DMS153 (cell line): ENCODE data around the gene GAST.
"Not testable (repeated sequence)": the region's sequence is repeated elsewhere in the genome, so short reads cannot be mapped to it uniquely, and the experiment has no call there.

ENCODE experiments used
- DNase-seq: peaks from one replicate; lab custom pipeline; 2025; lab: John Stamatoyannopoulos, UW

GAST gene

DNA sequence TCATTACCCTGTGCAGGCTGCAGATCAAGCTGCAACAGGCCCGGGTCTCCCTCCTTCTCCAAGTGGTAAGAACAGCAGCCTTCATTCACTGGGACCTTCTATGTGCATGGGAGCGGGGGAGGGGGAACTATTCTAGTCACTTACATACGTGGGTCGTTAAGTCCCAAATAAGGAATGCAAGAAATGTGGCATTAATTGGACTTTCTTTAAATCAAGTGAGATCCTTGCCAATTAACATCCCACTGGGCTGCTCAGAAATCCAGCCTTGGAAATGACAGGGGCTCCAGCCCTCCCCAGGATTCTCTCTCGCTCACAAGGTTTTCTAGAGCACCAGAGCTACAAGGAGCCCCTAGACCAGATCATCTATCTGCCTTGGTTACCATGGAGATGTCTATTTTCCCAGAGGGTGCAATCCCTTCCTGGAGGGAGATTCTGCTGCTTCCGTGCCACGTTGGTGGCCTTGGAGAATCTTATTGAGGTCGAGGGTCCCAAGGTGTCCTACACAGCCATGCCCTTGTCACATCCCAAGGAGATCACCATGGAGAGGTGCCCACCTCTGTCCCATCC lies 28.6 kb upstream of the GAST start:
- no peak for DNase-seq

DNA sequence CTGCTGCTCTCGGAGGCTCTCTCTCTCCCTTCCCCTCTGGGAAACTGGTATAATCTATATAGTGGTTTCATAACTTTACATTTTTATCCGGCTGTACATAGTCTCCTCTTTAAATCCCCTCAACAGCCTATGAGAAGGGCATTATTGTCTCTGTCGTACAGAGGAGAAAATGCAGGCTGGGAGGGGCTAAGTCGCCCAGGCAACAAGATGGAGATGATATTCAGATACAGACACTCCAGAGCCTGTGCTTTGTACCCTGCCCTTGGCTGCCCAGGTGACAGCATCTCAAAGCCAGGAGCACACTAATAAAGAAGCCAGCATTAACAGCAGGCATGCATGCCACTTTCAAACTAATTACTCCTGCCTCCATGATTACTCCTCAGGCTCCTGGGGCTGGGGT lies 28.1 kb upstream of the GAST start:
- no peak for DNase-seq

DNA sequence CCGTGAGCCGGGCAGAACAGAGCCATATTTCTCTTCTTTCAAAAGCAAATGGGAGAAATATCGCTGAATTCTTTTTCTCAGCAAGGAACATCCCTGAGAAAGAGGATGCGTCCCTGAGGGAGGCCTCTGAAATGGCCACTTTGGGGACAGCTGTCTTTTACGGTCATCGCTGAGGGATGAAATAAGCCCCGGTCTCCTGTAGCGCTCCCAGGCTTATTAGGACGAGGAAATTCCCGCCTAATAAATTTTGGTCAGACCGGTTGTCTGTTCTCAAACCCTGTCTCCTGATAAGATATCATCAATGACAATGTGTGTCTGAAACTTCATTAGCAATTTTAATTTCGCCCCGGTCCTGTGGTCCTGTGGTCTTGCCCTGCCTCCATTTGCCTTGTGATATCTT lies 26.4 kb upstream of the GAST start:
- not testable (repeated sequence) for DNase-seq

DNA sequence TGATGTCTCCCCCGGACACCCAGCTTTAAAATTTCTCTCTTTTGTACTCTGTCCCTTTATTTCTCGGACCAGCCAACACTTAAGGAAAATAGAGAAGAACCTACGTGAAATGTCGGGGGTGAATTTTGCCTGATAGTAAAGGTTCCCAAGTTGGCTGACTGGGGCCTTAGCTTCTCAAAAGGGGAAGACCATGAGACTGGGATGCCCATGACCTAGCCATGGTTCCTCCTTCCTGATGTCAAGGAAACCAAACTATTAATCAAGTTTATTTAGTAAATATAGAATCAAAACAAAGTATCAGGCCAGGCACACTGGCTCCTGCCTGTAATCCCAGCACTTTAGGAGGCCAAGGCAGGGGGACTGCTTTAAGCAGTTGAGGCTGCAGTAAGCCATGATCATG lies 25.9 kb upstream of the GAST start:
- DNase-seq = no peak

DNA sequence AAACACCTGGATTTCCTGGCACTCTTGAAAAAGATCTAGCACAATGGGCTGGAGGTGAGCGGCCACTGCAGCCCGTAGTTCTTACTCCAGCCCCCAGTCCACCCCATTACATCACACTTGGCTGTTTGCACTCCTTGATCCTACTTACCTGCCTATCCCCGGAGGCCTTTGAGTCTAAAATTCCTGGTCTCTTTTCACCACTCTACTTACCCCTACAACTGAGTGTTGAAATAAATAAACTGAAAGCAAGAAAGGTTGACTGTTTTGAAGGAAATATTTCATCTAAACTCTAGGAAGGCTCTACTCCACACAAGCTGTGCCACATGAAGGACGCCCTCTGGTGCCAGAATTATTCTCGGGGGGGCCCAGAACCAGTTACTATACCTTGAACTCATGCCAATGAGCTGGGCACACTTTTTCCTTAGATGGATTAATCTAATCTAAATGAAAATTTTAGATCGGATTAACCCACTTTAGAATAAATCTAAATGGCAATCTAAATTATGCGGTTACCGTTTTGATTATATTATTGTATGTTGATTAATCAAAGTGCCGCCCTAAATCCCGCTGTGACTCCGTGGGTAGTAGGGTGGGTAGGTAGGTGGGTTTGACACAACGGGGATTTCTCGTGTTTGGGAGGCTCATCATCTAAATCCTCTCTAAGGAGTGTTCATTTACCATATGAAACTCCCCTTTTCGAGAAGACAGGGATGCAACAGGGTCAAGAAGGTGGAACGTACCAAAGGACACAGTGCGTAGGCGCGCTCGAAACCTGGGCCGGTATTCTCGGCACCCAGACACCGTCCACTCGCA lies 24.1 kb upstream of the GAST start:
- DNase-seq = no peak

DNA sequence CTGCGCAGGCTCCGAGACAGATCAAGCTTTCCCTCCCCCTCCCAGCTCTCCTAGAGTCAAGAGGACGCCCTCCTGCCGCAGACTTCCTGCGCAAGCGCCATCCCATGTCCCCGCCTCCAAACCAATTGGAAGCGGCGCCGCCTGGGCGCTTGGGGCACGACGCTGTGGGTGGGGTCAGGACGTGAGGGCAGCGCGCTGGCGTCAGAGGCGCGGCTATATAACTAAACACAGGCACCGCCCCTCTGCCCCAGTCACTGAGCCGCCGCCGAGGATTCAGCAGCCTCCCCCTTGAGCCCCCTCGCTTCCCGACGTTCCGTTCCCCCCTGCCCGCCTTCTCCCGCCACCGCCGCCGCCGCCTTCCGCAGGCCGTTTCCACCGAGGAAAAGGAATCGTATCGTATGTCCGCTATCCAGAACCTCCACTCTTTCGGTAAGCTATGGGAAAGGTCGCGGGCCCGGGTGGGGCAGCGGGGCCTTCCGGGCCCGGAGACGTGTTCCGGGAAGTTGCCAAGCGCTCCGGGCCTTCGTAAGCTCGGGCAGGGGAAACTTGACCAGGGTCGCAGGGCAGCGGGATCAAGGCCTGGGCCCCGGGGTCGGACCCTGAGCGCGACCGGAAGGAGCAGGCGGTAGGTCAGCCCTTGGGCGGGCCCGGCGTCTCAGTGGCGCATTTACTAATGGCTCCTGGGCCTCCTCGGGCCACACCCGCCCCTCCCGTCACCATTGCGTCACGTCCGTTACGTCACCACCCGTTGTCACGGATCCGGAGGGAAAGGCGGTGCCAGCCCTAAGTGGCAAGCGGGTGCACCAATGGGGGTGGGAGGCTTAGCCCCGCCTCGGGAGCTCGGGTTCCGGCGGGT lies 23.3 kb upstream of the GAST start, which contains the start of gene EIF1:
TSS of gene EIF1 (plus strand) at position 245 of the 856 bp plus-strand sequence. CDS start at position 399, 154 bp downstream.
- DNase-seq = peak; percentile 99

DNA sequence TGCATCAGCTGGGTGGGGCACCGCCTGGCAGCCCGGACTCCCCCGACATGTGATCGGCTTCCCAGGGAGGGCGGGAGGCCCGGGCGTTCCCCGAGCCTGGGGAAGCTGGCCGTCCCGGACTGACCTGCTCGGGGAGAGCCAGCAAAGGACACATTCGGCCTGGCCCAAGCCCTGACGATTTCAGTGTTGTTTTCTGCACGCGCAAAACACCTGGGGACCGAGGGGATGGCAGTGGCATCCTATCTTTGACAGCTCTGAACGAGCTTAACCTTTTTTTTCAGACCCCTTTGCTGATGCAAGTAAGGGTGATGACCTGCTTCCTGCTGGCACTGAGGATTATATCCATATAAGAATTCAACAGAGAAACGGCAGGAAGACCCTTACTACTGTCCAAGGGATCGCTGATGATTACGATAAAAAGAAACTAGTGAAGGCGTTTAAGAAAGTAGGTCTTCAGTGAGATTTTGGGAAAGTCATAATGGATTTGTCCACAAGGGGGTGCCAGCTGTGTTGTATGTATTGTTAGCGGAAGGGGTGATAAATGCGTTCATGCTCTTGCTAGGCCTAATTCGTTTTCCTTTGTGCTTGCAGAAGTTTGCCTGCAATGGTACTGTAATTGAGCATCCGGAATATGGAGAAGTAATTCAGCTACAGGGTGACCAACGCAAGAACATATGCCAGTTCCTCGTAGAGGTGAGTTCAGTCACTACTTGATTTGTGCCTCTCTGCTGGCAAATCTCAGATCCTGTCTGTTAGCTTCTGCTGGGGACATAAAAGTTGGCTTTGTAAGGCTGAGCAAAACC lies 22.4 kb upstream of the GAST start:
- DNase-seq = peak; percentile 31

DNA sequence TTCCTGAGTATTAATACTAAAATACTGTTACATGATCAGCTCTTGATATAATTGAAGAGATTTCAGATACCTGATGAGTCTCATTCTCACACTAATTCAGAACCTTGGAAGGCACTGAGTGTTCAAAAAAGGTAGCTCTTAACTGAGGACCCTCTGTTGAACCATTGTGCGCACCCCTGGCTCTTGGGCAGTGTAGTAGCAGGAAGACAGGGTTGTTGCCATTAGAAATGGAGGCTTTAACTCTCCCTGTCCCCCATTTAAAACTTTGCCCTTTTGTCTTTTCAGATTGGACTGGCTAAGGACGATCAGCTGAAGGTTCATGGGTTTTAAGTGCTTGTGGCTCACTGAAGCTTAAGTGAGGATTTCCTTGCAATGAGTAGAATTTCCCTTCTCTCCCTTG lies 21.6 kb upstream of the GAST start:
- no peak for DNase-seq

DNA sequence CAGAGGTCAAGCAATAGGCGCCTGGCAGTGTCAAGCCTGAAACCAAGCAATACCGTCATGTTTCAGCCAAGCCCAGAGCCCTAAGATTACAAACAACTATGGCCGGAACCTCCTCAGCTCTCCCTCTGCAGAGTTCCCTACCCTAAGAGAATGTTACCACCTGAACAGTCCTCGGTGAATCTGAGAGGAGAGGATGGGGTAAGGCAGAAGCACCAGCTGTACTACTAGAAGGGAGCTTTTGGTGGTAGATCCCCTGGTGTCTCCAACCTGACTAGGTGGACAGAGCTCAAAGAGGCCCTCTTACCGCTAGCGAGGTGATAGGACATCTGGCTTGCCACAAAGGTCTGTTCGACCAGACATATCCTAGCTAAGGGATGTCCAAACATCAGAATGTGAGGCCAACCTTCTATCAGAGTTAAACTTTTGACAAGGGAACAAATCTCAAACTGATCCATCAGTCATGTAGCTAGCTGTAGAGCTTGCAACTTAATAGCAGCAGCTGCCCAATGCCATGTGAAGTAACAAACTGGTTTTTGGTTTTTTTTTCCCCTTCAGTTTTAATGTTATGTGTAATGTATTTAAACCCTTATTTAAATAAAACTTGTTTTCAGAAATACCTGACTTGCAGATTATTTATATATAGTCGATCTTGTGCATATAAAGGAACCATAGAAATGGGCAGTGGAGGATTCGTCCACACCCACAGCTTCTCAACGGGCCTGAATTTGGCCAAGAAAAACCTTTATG lies 20.9 kb upstream of the GAST start:
- DNase-seq = no peak

DNA sequence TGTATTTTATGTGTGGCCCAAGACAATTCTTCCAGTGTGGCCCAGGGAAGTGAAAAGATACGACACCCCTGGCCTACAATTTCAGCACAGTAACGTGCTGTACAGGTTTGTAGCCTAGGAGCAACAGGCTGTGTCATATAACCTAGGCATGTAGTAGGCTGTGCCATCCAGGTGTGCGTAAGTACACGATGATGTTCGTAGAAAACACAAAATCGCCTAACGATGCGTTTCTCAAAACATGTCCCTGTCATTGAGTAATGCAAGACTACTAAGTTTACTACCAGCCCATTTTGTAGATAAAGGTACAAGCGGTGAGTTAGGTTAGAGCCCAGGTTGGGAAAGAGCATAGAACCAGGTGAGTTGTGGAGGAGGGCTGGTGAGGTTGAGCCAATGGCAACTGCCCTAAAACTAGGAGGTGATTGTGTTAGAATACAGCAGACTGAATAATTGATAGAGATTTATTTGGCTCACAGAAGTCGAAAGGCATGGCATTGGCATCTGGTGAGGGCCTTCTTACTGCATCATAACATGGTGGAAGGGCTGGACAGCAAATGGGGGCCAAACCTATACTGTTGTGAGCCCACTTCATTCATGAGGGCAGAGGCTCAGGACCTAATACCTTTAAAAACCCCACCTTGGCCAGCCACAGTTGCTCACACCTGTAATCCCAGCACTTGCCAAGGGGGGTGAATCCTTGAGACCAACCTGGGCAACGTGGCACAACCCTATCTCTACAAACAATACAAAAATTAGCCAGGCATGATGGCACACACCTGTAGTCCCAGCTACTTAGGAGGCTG lies 19.2 kb upstream of the GAST start:
- no peak for DNase-seq

DNA sequence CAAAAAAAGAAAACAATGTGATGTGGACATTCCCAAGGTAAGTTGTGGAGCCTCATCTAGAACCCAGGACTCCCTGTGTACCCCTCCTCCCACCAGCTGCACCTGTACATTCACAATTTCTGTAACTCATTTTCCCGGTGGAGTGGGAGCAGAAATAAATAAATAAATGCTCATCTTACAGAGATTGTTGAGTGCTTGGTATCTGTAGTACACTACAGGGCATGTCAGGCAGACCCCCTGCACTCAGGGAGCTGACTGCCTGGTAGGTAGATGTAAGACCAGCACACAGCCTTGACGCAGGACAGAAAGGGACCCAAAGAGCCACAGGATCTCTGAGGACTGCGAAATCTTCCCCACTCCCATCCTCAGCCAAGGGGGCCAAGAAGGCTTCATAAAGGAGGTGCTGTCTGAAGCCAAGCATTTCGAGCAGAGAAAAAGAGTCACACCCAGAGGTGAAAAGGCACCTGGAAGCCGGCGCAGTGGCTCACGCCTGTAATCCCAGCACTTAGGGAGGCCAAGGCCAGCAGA lies 16.9 kb upstream of the GAST start:
- no peak for DNase-seq

DNA sequence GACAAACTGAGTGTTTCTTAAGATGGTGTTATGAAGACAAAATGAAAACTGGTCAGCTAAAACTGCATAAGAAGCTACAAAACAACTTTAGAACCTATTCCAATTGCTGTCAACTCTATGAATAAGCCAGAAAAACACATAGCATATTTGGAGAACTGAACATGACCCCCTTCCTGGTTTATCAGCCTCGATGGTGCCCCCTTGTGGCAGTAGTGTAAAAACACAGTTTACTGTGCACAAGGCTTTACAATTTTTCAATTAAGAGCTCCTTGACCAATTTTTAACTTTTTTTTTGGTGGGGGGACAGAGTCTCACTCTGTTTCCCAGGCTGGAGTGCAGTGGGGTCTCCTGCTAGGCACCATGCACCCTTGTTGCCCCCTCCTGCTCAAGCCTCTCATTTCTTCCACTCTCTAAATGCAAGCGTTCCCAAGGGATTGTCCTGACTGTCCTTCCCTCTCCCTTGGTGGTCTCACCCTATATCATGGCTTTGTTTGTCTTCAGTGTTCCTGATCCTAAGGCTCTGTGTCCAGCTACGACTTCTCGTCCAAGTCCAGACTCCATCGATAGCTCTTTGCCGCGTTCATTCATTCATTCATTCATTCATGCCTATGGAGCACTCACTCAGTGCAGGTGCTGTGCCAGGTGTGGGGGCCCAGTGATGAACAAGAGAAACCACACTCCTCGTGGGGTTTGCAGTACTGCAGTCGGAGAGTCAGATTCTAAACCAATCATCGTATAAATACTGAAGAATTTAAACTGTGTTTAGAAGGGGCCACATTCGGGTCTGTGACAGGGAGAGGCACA lies 16.0 kb upstream of the GAST start:
- peak; percentile 27 for DNase-seq

DNA sequence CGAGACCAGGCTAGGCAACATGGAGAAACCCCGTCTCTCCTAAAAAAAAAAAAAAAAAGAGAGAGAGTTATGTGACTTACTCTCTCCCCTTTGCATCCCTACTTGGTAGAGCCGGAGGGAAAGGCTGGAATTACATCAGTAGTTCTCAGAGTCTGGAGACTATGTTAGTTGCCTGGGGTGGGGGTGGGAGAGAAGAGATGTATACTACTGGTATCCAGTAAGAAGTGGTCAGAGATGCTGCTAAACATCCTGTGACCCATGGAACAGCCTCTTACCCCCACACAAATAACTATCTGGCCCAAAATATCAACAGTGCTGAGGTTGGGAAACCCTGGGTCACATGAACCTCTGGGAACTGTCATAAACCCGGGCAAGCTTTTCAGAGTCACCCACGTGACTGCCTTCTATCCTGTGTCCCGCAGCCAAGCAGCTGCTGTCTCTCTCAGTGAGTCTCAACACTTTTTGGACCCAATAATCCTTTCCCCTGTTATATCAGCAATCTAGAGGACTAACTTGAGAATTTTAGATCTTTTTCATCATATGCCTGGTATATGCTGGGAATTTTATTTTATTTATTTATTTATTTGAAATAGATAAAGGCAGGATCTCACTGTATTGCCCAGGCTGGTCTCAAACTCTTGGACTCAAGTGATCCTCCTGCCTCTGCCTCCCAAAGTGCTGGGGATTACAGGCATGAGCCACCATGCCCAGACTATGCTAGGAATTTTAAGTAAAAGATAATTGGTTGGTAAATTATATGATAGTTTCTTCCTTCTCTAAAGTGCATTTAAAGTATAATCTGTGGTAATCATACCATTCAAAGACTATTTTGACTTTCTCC lies 14.8 kb upstream of the GAST start:
- DNase-seq = no peak

DNA sequence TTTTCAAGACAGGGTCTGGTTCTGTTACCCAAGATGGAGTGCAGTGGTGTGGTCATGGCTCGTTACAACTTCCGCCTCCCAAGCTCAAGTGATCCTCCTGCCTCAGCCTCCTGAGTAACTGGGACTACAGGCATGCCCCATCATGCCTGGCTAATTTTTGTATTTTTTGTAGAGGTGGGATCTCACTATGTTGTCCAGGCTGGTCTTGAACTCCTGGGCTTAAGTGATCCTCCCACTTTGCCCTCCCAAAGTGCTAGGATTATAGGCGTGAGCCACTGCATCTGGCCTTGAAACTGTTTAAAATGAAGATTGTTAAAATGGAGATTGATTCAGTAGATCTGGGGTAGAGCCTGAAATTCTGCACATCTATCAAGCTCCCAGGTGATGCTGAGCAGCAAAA lies 11.3 kb upstream of the GAST start:
- not testable (repeated sequence) for DNase-seq

DNA sequence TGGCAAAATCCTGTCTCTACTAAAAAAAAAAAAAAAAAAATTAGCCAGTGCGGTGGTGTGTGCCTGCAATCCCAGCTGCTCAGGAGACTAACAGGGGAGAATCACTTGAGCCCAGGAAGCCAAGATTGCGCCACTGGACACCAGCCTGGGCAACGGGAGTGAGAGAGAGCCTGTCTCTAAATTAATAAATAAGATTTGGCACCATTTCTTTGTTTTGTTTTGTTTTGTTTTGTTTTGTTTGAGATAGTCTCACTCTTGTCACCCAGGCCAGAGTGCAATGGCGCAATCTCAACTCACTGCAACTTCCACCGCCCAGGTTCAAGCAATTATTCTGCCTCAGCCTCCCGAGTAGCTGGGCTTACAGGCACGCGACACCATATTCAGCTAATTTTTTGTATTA lies 9.4 kb upstream of the GAST start:
- DNase-seq = no peak

DNA sequence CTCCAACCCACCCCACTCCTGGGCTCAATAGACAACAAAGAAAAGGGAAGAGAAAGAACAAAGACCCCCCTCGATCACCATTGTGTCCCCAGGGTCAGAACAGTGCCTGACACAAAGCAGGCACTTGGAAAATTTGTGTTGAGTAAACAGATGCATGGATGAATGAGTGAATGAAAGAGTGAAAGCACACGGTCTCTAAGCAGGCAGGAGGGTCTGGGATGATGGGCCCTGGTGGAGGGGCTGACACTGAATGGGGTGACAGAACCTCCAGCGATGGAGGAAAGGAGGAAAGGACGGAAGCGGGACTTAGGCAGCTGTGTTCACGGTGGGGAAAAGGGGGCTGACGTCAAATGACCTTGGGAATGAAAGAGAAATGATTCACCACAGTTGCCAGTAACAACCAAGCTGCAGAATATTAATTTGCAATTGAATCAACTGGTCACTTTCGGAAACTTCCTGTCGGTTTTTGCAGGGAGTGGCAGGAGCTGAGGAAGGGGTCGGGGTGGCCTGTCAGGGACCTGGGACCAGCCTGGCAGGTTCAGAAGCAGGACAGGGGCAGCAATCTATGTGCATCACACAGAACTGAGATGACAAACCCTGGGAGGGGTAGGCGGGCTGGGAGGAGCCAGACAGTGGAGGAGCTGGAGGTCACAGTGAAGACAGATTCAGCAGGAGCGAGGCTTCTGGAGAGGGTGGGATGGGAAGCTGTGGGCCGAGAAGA lies 6.7 kb upstream of the GAST start:
- DNase-seq = no peak

DNA sequence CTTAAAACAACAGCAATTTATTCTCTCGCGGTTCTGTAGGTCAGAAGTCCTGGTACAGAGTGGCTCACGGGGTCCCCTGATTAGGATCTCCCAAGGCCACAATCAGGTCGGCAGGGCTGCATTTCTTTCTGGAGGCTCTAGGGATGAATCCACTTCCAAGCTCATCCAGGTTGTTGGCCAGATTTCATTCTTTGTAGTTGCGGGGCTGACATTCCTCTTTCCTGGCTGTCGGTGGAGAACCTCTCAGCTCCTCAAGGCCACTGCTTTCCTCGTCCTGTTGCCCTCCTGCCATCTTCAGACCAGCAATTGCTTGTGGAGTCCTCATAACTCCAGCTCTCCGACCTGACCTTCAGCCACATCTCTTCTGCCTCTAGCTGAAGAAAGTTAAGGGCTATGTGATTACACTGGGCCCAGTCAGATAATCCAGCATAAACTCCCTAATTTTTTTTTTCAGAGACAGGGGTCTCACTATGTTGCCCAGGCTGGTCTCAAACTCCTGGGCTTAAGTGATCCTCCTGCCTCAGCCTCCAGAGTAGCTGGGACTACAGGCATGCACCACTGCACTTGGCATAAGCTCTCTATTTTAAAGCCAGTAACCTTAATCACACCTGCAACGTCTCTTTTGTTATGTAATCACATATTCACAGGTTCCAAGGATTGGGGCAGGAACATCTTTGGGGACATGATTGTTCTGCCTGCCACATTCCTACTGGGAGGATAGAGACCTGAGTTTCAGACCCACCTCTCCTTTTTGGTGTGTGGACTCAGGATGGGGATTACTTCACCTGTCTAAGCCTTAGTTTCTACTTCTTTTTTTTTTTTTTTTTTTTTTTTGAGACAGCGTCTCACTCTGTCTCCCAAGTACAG lies 4.1 kb upstream of the GAST start:
- DNase-seq = no peak
